ENCODE data around the gene MTOR.

DNA sequence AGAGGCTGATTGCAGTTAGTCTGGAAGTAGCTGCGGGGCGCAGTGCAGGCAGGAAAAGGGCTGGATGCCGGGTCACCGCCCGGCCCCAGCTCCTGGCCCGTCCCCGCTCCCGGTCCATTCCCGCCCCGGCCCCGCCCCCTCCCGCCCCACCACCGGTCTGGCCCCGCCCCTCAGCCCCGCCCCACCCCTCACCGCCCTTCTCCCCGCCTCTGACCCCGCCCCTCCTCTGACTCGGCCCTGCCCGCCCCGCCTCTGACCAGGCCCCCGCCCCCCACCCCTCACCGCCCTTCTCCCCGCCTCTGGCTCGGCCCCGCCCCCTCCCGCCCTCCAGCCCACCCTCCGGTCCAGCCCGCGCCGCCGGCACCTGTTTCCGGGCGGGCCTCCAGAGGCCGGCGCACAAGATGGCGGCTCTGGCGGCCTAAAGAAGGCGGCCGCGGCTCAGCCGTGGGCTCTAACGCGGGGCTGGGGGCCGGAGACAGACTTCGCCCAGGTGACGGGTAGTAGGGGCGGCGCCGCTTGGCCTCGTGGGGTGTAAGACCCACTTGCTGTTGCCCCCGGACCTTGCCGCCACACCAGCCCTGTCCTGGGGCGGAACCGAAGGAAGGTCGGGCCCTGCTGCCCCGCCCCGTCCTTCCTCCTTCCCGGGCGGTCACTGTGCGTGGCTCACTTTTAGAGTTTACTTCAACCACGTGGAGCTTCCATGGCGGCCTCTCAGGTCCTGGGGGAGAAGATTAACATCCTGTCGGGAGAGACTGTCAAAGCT lies 10.7 kb upstream of the MTOR start, which contains the start of gene UBIAD1:
- TF ChIP-seq EGR1 (IDR thresholded peaks at IDR 0.05; ENCODE audit: borderline replicate concordance in 1 of 2, low read depth in 2 of 2, low read length in 2 of 2) (peak in 1 of 2 experiments; percentile 56; a peak in 1 of 3 replicates), POLR2A (IDR thresholded peaks at IDR 0.05; ENCODE audit: low read depth, low read length) (peak; percentile 94), EED (IDR thresholded peaks at IDR 0.05; ENCODE audit: low read depth) (peak; percentile 22; the same call in 1 of the 2 replicates), LARP7 (IDR thresholded peaks at IDR 0.05) (peak; percentile 95), FOS (IDR thresholded peaks at IDR 0.05; ENCODE audit: borderline replicate concordance, extremely low read depth, insufficient read length) (no peak), EP300 (IDR thresholded peaks at IDR 0.05; ENCODE audit: borderline replicate concordance in 1 of 2, control insufficient read depth in 1 of 2, low read depth in 2 of 2, low read length in 2 of 2) (no peak), JUND (IDR thresholded peaks at IDR 0.05; ENCODE audit: low read depth, low read length) (no peak), ETV6 (conservative IDR thresholded peaks at IDR 0.05 in 1 of 2, IDR thresholded peaks at IDR 0.05 in 1 of 2; ENCODE audit: borderline replicate concordance in 1 of 2, low read depth in 1 of 2) (no peak), YY1 (IDR thresholded peaks at IDR 0.05; ENCODE audit: low read depth, low read length) (peak; percentile 97), RB1 (IDR thresholded peaks at IDR 0.05; ENCODE audit: borderline replicate concordance) (peak; percentile 95), BHLHE40 (IDR thresholded peaks at IDR 0.05; ENCODE audit: borderline replicate concordance in 1 of 2, low read depth in 2 of 2, low read length in 1 of 2) (peak in 1 of 2 experiments; percentile 60; a peak in 2 of 4 replicates), EZH2 (IDR thresholded peaks at IDR 0.05; ENCODE audit: borderline replicate concordance, control insufficient read depth, low read depth, low read length) (no peak)
- TF ChIP-seq, protein P1, sequence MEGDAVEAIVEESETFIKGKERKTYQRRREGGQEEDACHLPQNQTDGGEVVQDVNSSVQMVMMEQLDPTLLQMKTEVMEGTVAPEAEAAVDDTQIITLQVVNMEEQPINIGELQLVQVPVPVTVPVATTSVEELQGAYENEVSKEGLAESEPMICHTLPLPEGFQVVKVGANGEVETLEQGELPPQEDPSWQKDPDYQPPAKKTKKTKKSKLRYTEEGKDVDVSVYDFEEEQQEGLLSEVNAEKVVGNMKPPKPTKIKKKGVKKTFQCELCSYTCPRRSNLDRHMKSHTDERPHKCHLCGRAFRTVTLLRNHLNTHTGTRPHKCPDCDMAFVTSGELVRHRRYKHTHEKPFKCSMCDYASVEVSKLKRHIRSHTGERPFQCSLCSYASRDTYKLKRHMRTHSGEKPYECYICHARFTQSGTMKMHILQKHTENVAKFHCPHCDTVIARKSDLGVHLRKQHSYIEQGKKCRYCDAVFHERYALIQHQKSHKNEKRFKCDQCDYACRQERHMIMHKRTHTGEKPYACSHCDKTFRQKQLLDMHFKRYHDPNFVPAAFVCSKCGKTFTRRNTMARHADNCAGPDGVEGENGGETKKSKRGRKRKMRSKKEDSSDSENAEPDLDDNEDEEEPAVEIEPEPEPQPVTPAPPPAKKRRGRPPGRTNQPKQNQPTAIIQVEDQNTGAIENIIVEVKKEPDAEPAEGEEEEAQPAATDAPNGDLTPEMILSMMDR (IDR thresholded peaks at IDR 0.05 in 2 of 3, conservative IDR thresholded peaks at IDR 0.05 in 1 of 3; ENCODE audit: control insufficient read depth in 2 of 3, extremely low read depth in 1 of 3, insufficient read depth in 1 of 3, low read depth in 3 of 3, low read length in 3 of 3): no peak
- TF ChIP-seq, protein P2, sequence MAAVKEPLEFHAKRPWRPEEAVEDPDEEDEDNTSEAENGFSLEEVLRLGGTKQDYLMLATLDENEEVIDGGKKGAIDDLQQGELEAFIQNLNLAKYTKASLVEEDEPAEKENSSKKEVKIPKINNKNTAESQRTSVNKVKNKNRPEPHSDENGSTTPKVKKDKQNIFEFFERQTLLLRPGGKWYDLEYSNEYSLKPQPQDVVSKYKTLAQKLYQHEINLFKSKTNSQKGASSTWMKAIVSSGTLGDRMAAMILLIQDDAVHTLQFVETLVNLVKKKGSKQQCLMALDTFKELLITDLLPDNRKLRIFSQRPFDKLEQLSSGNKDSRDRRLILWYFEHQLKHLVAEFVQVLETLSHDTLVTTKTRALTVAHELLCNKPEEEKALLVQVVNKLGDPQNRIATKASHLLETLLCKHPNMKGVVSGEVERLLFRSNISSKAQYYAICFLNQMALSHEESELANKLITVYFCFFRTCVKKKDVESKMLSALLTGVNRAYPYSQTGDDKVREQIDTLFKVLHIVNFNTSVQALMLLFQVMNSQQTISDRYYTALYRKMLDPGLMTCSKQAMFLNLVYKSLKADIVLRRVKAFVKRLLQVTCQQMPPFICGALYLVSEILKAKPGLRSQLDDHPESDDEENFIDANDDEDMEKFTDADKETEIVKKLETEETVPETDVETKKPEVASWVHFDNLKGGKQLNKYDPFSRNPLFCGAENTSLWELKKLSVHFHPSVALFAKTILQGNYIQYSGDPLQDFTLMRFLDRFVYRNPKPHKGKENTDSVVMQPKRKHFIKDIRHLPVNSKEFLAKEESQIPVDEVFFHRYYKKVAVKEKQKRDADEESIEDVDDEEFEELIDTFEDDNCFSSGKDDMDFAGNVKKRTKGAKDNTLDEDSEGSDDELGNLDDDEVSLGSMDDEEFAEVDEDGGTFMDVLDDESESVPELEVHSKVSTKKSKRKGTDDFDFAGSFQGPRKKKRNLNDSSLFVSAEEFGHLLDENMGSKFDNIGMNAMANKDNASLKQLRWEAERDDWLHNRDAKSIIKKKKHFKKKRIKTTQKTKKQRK (IDR thresholded peaks at IDR 0.05; ENCODE audit: low read depth, low read length): no peak
